ENCODE measurements around the gene SHLD2.
"Not testable (repeated sequence)": the region's sequence is repeated elsewhere in the genome, so short reads cannot be mapped to it uniquely, and the experiment has no call there.

SHLD2 gene

DNA sequence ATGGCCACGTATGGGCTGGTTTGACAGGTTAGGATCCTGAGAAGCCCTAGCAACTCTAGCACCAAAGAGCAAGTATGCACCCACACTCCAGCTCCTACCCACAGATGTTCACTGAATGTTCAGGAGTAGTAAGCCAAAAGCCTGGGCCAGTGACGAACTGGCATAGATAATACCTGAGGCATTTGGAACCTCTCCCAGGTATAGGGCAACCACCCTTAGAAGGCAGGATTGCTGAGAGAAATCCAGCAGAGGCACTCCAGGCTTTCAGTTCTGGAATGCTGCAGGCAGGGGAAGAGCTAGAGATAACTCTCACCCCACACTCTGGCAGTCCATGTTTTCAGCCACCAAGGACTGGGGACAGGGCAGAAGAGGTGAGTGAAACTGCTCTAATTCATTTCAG lies 39.4 kb downstream of the SHLD2 start:
- DNase-seq (ENCODE audit: extremely low read depth, low read depth): not testable (repeated sequence)

DNA sequence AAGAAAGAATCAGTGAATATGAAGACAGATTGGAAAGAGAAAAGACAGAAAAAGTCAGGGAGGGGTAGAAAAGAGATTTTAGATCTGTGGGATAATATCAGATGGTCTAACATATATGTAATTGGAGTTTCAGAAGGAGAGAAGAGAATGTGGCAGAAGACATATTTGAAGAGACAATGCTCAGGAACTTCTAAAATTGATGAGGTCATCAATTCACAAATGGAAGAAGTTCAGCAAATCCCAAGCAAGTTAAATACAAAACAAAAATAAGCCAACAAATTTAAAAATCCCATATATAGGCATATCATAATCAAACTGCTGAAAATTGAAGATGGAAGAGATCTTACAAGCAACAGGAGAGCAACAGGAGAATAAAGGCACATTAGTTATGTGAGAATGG lies 42.5 kb downstream of the SHLD2 start:
- DNase-seq (ENCODE audit: extremely low read depth, low read depth): not testable (repeated sequence)

DNA sequence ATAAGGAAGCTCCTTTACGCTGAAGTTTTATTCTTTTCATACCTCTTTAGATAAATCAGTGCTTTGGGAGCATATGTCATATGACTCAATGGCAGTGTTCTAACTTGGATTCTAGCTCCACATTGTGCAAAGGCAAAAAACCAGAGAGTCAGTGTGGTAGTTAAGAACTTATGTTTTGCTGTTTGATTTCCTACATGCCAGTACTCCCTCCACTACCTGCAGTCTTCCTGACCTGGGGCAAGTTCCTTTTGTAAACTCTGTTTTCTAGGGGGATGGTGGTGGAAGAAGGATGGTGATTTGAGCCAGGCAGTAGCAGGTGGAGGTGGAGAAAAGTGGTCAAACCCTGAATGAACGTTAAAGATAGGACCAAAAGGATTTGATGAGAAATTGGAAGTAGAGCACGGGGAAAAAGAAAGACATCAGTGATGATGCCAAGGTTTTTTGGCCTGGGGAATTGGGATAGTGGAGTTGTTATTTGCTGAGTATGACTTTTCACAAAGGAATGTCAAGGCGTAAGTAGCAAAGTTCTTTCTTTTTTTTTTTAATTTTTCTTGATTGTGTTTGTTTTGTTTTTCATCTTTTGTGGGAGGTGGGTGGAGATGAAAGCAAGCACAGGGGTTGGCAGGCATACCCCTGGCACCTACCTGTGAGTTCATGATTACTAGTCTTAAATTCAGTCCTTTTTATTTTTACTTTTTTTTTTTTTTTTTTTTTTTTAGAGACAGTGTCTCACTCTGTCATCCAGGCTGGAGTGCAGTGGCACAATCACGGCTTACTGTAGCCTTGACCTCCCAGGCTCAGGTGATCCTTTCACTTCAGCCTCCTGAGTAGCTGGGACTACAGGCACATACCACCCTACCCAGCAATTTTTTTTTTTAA lies 47.5 kb downstream of the SHLD2 start:
- not testable (repeated sequence) for DNase-seq (ENCODE audit: extremely low read depth, low read depth)

DNA sequence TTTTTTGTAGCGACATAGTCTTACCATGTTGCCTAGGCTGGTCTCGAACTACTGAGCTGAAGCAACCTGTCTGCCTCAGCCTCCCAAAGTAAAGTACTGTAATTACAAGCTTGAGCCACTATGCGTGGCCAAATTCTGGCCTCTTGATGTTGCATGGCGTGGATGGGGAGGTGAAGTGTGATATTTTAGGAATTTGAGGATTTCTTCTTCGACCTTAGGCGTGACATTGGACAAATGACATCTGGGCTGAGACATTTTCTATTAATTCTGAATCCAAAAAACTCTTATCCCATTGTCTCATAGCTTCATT lies 48.1 kb downstream of the SHLD2 start:
- not testable (repeated sequence) for DNase-seq (ENCODE audit: extremely low read depth, low read depth)

DNA sequence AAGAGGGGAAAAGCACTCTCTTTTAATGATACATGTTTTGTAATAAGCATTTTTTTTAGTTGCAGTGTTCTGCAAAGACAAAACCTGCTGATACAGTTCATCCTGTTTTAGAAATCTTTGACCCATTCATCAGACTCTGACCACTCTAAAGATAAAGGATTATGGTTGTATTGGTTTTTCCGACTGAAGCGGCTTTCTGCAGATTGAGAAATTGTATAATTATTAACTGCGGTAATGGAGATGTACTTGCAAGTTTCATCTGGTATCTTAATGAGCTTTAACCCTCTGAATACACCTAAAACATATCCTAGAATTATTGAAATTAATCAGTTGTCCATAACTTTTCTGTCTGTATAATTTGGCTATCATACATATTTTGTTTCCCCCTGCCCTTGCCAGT lies 50.6 kb downstream of the SHLD2 start:
- DNase-seq (ENCODE audit: extremely low read depth, low read depth): not testable (repeated sequence)

DNA sequence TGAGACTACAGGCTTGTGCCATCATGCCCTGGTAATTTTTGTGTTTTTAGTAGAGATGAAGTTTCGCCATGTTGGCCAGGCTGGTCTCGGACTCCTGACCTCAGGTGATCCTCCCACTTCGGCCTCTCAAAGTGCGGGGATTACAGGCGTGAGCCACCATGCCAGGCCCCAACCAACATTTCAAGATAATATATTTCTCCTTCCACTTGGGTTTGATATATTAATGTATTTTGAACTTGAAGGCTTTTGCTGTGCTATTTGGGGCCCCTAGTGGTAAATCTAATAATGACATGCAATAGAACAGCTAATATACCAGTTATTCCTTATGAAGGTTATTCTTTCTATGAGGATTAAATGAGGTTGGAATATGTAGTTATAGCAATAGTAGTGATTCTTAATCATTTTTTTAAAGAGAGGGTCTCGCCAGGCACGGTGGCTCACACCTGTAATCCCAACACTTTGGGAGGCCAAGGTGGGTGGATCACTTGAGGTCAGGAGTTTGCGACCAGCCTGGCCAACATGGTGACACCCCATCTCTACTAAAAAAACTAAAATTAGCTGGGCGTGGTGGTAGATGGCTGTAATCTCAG lies 54.1 kb downstream of the SHLD2 start:
- DNase-seq (ENCODE audit: extremely low read depth, low read depth): not testable (repeated sequence)

DNA sequence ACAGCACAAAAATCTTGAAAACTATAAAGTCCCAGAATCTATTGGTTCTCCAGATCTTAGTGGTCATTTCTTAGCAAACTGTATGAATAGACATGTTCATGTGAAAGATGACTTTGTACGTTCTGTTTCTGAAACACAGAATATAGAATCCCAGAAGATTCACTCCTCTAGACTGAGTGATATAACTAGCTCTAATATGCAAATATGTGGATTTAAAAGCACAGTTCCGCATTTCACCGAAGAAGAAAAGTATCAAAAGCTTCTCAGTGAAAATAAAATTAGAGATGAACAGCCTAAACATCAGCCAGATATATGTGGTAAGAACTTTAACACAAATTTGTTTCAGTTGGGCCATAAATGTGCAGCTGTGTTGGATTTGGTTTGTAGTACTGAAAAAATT lies 56.5 kb downstream of the SHLD2 start:
- DNase-seq (ENCODE audit: extremely low read depth, low read depth): not testable (repeated sequence)

DNA sequence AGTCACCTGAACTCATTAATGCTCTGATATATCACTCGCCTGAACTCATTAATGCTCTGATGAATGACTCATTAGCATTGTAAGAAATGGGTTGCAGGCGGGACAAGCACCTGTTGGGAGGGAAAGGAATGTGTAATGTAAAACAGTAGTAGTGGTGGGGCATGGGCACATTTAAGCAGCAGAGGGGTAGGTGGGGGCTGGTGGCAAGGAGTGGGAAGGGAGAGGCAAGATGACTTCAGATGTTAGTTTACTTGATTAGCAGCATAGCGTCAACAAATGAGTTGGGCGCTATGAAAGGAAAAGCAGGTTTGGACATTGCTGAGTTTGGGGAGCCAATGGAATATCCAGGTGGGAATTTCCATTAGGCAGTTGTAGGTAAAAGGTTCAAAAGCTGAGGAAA lies 61.8 kb downstream of the SHLD2 start:
- not testable (repeated sequence) for DNase-seq (ENCODE audit: extremely low read depth, low read depth)

DNA sequence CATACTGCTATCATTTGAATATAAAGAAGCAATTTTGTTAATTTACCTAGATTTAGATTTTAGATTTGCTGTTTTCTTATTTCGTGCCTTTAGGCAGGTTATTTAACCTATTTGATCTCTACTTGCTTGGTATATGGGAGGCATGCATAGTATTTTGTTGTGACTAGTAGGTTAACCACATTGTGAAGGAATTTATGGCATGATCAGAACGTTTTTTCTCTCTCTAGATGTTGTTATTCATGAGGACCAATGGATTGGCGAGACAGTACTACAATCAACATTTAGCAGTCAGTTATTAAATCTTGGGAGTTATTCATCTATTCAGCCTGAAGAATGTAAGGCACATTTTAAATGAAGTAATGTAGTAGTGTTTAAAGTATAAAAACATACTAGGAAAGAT lies 62.8 kb downstream of the SHLD2 start:
- DNase-seq (ENCODE audit: extremely low read depth, low read depth): not testable (repeated sequence)

DNA sequence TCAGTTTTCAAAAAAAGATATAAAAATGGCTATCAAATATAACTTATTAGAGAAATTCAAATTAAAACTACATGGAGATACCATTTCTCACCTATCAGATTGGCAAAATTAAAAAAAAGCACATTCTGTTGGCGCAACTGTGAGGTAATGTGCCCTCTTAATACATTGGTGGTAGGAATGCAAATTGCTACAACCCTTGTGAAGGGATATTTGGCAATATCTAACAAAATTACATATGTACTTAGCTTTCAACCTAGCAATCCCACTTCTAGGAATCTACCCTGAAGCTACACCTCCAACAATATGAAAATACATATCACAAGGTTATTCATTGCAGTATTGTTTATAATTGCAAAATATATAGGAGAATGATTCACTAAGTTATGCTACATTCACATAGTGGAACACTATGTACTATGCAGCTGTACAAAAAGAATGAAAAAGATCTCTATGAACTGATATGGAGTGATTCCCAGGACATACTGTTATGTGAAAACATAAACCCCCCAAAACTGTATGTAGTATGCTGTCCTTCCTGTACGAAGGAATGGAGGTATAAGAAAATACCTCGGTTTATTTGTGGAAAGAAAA lies 67.8 kb downstream of the SHLD2 start:
- DNase-seq (ENCODE audit: extremely low read depth, low read depth): not testable (repeated sequence)

DNA sequence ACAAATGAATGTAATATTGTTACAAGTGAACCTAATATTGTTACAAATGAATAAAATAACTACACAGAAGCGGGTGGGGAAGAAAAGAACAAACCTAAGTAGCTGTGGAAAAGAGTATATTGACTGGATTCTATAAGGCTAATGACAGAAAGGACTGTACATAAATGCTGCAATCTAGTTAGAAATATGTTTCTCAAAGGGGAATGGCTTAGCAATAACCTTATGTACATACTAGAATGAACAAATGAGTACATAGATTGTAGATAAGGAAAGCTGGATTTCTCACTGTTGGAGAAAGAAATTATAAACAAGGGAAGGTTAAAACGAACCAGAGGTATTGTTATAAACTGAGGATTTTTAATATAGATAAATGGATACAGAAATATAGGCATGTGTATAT lies 68.4 kb downstream of the SHLD2 start:
- DNase-seq (ENCODE audit: extremely low read depth, low read depth): not testable (repeated sequence)

DNA sequence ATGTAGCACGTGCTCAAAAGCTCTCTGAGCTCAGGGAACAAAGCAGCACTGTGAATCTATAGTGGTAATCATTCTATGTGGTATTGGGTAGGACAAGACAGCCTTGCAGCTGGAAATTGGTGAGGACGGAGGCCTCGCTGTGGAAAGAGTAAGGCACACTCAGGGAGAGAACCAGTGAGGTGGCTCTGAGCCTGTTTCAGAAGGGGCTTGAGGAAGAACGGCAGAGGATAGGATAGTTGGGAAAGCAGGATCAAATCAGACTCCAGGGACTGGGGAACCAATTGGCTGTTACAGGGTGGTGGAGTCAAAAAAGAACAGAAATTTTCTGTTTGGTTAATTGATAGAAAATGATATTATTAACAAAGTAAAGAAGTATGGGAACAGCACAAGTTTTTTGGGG lies 74.9 kb downstream of the SHLD2 start:
- not testable (repeated sequence) for DNase-seq (ENCODE audit: extremely low read depth, low read depth)

DNA sequence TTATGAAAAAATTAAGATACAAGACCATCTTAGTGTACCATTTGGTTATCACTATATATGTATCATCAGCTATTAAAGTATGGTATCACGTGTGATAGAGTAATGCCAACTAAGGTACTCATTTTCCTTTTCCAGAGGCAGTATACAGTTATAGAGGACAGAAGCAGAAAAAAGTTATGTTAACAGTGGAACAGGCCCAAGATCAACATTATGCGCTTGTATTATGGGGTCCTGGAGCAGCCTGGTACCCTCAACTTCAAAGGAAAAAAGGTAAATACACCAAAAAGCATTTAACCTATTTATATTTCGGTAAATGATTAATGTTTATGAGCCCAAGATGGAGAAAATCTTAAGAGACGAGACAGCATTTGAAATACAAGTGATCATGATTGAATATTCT lies 75.7 kb downstream of the SHLD2 start:
- not testable (repeated sequence) for DNase-seq (ENCODE audit: extremely low read depth, low read depth)

DNA sequence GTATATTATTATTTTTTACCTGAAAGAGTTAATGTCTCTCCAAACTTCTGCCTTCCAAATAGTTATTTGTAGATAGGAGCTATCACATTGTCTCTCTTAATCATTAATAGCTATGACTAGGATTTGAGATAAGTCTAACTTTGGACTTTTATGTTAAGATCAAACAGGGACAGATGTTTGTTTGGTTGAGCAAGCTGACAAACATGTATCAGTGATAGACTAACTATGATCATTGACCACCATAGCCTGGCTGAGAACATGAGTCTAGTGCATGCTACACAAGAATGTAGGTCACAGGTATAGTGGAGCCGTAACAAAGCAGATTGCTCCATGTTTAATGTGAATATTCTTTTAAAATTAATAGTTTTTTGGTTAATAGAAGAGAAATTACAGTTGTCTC lies 76.7 kb downstream of the SHLD2 start:
- not testable (repeated sequence) for DNase-seq (ENCODE audit: extremely low read depth, low read depth)

DNA sequence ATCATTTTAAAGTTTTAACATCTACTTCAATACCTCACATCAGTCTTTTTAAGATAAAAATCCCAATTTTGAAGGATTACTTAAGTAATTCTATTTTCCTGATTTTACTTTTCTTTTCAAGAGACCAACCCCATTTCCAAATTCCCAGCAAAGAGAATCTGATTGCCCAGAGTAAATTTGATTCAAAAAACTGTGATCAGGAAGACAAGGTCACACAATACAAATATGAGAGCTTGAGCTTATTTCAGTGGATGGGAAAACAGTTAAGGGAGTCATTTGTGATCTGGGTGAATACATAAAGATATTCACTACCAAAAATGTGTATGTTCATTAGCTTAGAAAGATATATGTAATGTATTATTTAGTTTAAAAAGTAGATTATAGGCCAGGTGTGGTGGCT lies 77.2 kb downstream of the SHLD2 start:
- not testable (repeated sequence) for DNase-seq (ENCODE audit: extremely low read depth, low read depth)

DNA sequence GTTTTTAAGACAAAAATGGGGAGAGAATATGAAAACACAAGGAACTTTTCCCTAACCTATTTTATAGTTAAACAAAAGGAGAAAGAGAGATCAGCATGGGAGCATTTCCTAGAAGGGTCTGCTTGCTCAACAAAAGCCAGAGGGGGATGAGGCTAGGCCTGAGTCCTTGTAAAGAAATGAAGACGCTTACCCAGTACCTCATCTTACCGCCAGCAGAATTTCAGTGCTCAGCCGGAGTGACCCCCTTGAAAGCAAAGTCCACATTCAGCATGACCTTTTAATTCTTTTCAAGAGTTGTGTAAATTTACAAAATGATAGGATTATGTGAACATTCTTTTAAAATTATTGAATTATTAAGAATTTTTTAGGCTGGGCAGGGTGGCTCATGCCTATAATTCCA lies 82.6 kb downstream of the SHLD2 start:
- not testable (repeated sequence) for DNase-seq (ENCODE audit: extremely low read depth, low read depth)

DNA sequence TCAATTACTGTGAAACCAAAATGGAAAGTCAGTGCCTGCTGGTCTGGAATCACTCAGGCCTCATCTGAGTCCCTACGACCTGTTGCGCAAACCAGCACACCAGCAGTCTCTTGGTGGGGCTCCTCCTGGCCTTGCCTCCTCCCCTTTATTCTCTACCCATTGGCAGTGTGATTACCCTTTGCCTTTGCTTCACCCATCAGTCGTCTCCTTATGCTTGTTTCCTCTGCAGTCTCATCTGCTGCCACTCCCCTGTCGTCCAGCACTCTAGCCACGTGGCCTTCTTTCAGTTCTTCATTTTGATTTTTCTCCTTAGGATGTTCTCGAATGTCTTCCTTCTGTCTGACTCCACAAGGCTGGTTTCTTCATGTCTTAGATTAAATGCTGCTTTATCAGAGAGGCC lies 89.4 kb downstream of the SHLD2 start:
- DNase-seq (ENCODE audit: extremely low read depth, low read depth): not testable (repeated sequence)

DNA sequence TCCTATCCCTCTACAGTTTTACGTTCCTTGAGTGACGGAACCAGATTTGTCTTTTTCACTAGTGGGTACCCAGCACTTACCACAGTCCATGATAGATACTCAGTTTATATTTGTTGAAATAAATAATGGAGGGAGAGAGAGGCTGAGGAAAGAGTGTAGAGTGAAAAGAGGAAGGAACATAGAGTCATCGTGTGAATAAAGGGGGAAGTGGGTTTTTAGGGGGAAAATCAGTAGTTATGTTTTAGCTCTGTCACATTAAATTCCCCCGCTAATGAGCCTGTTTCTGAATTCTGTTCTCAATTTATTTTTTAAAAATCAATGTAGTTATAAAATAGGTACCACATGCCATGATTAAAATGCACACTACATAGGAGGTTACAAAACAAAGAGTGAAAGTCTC lies 91.0 kb downstream of the SHLD2 start:
- not testable (repeated sequence) for DNase-seq (ENCODE audit: extremely low read depth, low read depth)

DNA sequence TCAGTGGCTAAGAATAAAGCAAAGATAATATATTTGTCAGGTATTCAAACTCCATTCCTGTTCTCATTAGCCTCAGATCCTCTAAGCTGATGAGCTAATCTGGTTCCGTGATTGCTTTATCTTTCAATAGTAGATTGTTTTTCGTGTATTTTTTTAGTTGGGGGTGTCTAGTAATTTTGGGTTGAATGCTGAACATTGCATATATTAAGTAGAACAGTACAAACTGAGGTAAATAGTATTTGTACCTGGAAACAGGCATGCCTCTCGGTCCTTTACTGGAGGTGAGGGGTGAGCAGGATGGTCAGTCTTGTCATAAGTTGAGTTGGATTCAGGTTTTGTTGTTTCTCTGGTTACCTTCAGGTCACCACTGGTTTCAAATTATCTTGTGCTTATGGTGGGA lies 92.6 kb downstream of the SHLD2 start:
- DNase-seq (ENCODE audit: extremely low read depth, low read depth): not testable (repeated sequence)

DNA sequence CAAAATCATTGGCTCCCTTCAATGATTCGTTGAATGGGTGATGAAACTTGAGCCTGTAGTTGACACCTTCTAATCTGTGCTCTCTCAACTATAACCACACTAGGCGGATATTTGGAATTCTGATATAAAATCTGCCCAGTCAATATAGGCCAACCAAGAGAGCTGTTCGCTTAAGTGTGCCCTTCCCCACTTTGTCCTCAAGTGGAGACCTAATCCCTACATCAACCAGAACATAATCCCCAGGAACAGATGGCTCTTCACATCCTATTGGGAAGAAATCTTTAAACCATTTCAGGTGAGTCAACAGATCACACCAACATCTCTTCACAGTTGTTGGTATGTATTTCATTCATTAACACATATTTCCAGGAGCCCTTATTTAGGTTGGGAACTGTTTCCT lies 96.8 kb downstream of the SHLD2 start:
- not testable (repeated sequence) for DNase-seq (ENCODE audit: extremely low read depth, low read depth)

DNA sequence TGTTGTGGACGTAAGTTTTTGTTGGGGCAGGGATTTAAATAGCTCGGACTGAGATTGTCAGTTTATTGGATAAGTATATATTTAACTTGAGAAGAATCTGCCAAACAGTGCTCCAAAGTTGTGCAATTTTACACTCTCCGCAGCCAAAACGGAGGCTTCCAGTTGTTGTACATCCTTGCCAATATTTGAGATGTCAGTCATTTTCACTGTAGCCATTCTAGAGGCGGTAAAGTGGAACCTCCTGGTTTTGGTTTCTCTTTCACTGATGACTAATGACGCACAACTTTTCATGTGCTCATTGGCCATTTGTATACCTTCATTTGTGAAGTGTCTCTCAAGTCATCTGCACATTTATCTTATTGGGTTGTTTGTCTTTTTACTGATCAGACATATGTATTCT lies 105.9 kb downstream of the SHLD2 start:
- DNase-seq (ENCODE audit: extremely low read depth, low read depth): not testable (repeated sequence)

DNA sequence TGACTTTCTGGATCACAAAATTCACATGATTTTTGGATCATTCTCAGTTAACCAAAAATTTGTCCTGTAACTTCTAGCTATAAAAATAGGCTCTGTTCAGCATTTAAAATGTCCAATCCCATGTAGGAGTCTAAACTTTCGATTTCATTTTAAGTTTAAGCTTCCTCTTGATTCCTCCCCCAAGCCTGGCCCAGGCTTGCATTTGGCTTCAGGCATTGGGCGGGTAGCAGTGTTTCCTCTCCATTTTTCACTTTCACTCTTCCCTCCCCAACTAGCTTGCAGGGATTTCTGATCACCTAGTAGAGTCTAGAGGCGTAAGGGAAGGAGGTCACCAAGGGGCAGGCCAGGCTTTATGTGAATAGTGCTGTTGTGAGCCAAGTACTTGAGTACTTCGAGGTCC lies 109.8 kb downstream of the SHLD2 start:
- not testable (repeated sequence) for DNase-seq (ENCODE audit: extremely low read depth, low read depth)

All from AG09319 (cell line).